HEK293 (cell line): Measurements from ENCODE around the gene SULT4A1.

Experiments used
- CTCF ChIA-PET: fragments of 350-600 bp; formaldehyde crosslinking; extraction: SDS; loops from one replicate; lab custom pipeline; 2021; ENCODE audit warnings: antibody characterized with exemption; lab: Yijun Ruan, JAX
- POLR2A ChIA-PET: fragments of 300-600 bp; formaldehyde crosslinking; extraction: SDS; loops from one replicate; lab custom pipeline; 2020; ENCODE audit warnings: antibody characterized with exemption, inconsistent platforms; lab: Yijun Ruan, JAX
- H3K27ac ChIP-seq: fragments of 200-500 bp; sonication (Bioruptor generic); 2 replicates; pipeline ENCODE4 v1.5.1; 2014; ENCODE audit warnings: low read depth, low read length, control low read depth, inconsistent platforms; ENCODE audit errors: extremely low read depth
- H3K36me3 ChIP-seq, 2 experiments: fragments of 200-500 bp in 1 of 2; sonication (Bioruptor generic) in 1 of 2; 1 replicate in 1 of 2; 2 replicates in 1 of 2; pipeline ENCODE4 v1.5.1; 2014 to 2017; ENCODE audit warnings: inconsistent platforms in 2 of 2, low read length in 2 of 2; ENCODE audit not compliant: control insufficient read depth in 2 of 2, insufficient read depth in 1 of 2
- H3K4me1 ChIP-seq: fragments of 200-500 bp; sonication (Bioruptor generic); 2 replicates; pipeline ENCODE4 v1.5.1; 2014; ENCODE audit warnings: mild to moderate bottlenecking, low read length, inconsistent platforms; ENCODE audit not compliant: control insufficient read depth, insufficient read depth
- H3K4me3 ChIP-seq: 2 replicates; pipeline ENCODE4 v1.5.1; 2011; ENCODE audit warnings: low read depth, mild to moderate bottlenecking, control low read depth, low read length, moderate library complexity
- H3K9me3 ChIP-seq: fragments of 200-500 bp; sonication (Bioruptor generic); 2 replicates; pipeline ENCODE4 v1.5.1; 2014; ENCODE audit warnings: low read depth, low read length, inconsistent platforms; ENCODE audit not compliant: control insufficient read depth, insufficient read depth
- FEZF1 ChIP-seq: fragments of 450-650 bp; formaldehyde crosslinking; IDR thresholded peaks from 2 replicates; pipeline ENCODE4 v1.5.1; 2016; ENCODE audit warnings: missing biosample characterization, missing genetic modification characterization
- GLI4 ChIP-seq: fragments of 450-650 bp; formaldehyde crosslinking; IDR thresholded peaks from 2 replicates; pipeline ENCODE4 v1.5.1; 2016; ENCODE audit warnings: missing biosample characterization, missing genetic modification characterization
- INSM2 ChIP-seq: fragments of 450-650 bp; formaldehyde crosslinking; IDR thresholded peaks from 2 replicates; pipeline ENCODE4 v1.5.1; 2016; ENCODE audit warnings: missing biosample characterization, missing genetic modification characterization
- KLF9 ChIP-seq: fragments of 450-650 bp; formaldehyde crosslinking; IDR thresholded peaks from 2 replicates; pipeline ENCODE4 v1.5.1; 2016; ENCODE audit warnings: missing biosample characterization, missing genetic modification characterization, low read depth
- ZIC2 ChIP-seq: fragments of 450-650 bp; formaldehyde crosslinking; IDR thresholded peaks from 2 replicates; pipeline ENCODE4 v1.5.1; 2016; ENCODE audit warnings: missing biosample characterization, missing genetic modification characterization
- ZNF10 ChIP-seq: fragments of 450-650 bp; formaldehyde crosslinking; IDR thresholded peaks from 2 replicates; pipeline ENCODE4 v1.5.1; 2017; ENCODE audit warnings: missing biosample characterization, missing genetic modification characterization
- ZNF266 ChIP-seq: fragments of 450-650 bp; formaldehyde crosslinking; IDR thresholded peaks from 2 replicates; pipeline ENCODE4 v1.5.1; 2016; ENCODE audit warnings: missing biosample characterization, missing genetic modification characterization, low read depth
- ZNF335 ChIP-seq: fragments of 450-650 bp; formaldehyde crosslinking; conservative IDR thresholded peaks from 2 replicates; pipeline ENCODE4 v1.5.1; 2016; ENCODE audit warnings: missing biosample characterization, missing genetic modification characterization
- ZNF391 ChIP-seq: fragments of 450-650 bp; formaldehyde crosslinking; IDR thresholded peaks from 2 replicates; pipeline ENCODE4 v1.5.1; 2016; ENCODE audit warnings: low read depth, missing biosample characterization, missing genetic modification characterization, borderline replicate concordance
- ZNF549 ChIP-seq: fragments of 450-650 bp; IDR thresholded peaks from 2 replicates; pipeline ENCODE4 v1.5.1; 2018; ENCODE audit warnings: missing biosample characterization, missing genetic modification characterization, mild to moderate bottlenecking, inconsistent platforms, moderate library complexity
- ZNF558 ChIP-seq: fragments of 450-650 bp; formaldehyde crosslinking; IDR thresholded peaks from 2 replicates; pipeline ENCODE4 v1.5.1; 2016; ENCODE audit warnings: missing biosample characterization, missing genetic modification characterization
- ZNF585B ChIP-seq: fragments of 450-650 bp; formaldehyde crosslinking; IDR thresholded peaks from 2 replicates; pipeline ENCODE4 v1.5.1; 2016; ENCODE audit warnings: missing biosample characterization, missing genetic modification characterization
- ZNF76 ChIP-seq: fragments of 450-650 bp; formaldehyde crosslinking; IDR thresholded peaks from 2 replicates; pipeline ENCODE4; 2016; ENCODE audit warnings: low read depth, missing biosample characterization, missing genetic modification characterization, borderline replicate concordance
- TF ChIP-seq, protein P1 (sequence below): fragments of 450-650 bp; formaldehyde crosslinking; IDR thresholded peaks from 2 replicates; pipeline ENCODE4 v1.5.1; 2016; ENCODE audit warnings: missing biosample characterization, missing genetic modification characterization
- TF ChIP-seq, protein P2 (sequence below): fragments of 450-650 bp; formaldehyde crosslinking; IDR thresholded peaks from 2 replicates; pipeline ENCODE4 v1.5.1; 2016; ENCODE audit warnings: missing biosample characterization, missing genetic modification characterization, borderline replicate concordance
- TF ChIP-seq, protein P3 (sequence below): fragments of 450-650 bp; formaldehyde crosslinking; IDR thresholded peaks from 2 replicates; pipeline ENCODE4 v1.5.1; 2016; ENCODE audit warnings: missing biosample characterization, missing genetic modification characterization
- TF ChIP-seq, protein P4 (sequence below): fragments of 450-650 bp; formaldehyde crosslinking; IDR thresholded peaks from 2 replicates; pipeline ENCODE4 v1.5.1; 2016; ENCODE audit warnings: missing biosample characterization, missing genetic modification characterization
- TF ChIP-seq, protein P5 (sequence below): fragments of 450-650 bp; formaldehyde crosslinking; IDR thresholded peaks from 2 replicates; pipeline ENCODE4 v1.5.1; 2016; ENCODE audit warnings: missing biosample characterization, missing genetic modification characterization, low read depth

The SULT4A1 gene

DNA sequence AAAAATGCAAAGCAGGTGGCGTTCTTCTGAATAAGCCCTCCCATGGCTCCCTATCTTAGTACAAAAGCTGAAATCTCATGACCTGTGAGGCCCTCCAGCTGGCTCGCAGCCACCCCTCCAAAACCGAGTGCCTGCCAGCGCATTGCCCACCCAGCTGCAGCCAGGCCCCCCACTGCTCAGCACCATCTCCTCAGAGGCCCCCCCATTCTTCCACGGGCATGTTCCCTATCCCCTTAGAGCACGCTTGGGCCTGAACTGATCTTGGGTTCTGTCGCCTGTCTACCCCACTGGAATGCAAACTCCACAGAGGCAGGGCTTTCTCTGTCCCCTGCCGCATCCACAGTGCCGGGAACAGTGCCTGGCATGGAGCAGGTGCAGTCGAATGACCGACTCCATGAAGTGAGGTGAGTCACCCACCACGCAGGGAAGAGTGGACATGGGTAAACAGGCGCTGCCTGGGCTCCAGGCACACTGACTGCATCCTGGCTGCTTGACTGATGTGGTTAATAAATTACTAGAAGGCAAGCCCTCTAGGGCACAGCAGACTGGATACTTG, 38.9 kb downstream of the SULT4A1 start:
- no peak overlapping the region for H3K4me3 ChIP-seq
- POLR2A ChIA-PET: no interaction called here
- no peak overlapping the region for H3K27ac ChIP-seq
- CTCF ChIA-PET: interaction anchor here (0.7 to 0.9 kb wide), 2 partner anchors 18 to 75 kb away, joined by 3 read pairs; no protein-coding TSS in a partner anchor
- no peak for TF ChIP-seq ZNF335 (tag by site-specific recombination)
- TF ChIP-seq ZIC2 (tag by site-specific recombination): peak; percentile 51
- TF ChIP-seq, all 188 proteins: peak for 1
- Histone ChIP-seq H3K9me3 (no peaks in the 10 kb centered on the region), H3K36me3 (peaks cover 0 to 22% of the 10 kb centered on the region in 2 experiments; a peak in 1 of 3 replicates), H3K4me1 (no peaks in the 10 kb centered on the region; the same call in 1 of the 2 replicates)

GRCh38 chr22:43821606-43822425, 40.5 kb downstream of the SULT4A1 start:
- no peak overlapping the region for H3K4me3 ChIP-seq
- POLR2A ChIA-PET: interaction anchor here (0.6 to 0.8 kb wide), 2 partner anchors 9 to 144 kb away, joined by 3 read pairs; partner anchors contain the start of gene EFCAB6
- H3K4me1 ChIP-seq: no peaks in the 10 kb centered on the region; the same call in 1 of the 2 replicates
- peaks cover 0 to 14% of the 10 kb centered on the region in 2 experiments; a peak in 1 of 3 replicates for H3K36me3 ChIP-seq
- H3K9me3 ChIP-seq: no peaks in the 10 kb centered on the region
- H3K27ac ChIP-seq: no peak overlapping the region
- CTCF ChIA-PET: no interaction called here
- TF ChIP-seq, protein P1, sequence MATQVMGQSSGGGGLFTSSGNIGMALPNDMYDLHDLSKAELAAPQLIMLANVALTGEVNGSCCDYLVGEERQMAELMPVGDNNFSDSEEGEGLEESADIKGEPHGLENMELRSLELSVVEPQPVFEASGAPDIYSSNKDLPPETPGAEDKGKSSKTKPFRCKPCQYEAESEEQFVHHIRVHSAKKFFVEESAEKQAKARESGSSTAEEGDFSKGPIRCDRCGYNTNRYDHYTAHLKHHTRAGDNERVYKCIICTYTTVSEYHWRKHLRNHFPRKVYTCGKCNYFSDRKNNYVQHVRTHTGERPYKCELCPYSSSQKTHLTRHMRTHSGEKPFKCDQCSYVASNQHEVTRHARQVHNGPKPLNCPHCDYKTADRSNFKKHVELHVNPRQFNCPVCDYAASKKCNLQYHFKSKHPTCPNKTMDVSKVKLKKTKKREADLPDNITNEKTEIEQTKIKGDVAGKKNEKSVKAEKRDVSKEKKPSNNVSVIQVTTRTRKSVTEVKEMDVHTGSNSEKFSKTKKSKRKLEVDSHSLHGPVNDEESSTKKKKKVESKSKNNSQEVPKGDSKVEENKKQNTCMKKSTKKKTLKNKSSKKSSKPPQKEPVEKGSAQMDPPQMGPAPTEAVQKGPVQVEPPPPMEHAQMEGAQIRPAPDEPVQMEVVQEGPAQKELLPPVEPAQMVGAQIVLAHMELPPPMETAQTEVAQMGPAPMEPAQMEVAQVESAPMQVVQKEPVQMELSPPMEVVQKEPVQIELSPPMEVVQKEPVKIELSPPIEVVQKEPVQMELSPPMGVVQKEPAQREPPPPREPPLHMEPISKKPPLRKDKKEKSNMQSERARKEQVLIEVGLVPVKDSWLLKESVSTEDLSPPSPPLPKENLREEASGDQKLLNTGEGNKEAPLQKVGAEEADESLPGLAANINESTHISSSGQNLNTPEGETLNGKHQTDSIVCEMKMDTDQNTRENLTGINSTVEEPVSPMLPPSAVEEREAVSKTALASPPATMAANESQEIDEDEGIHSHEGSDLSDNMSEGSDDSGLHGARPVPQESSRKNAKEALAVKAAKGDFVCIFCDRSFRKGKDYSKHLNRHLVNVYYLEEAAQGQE (tag by site-specific recombination): no peak
- TF ChIP-seq ZNF266 (tag by site-specific recombination) (no peak), ZNF558 (tag by site-specific recombination) (no peak), ZNF391 (tag by site-specific recombination) (no peak), KLF9 (tag by site-specific recombination) (no peak), ZNF549 (tag by site-specific recombination) (no peak), ZNF585B (no peak), ZNF76 (tag by site-specific recombination) (no peak), FEZF1 (tag by site-specific recombination) (no peak), ZNF10 (no peak), INSM2 (tag by site-specific recombination) (no peak), GLI4 (tag by site-specific recombination) (no peak)
- TF ChIP-seq, protein P2, sequence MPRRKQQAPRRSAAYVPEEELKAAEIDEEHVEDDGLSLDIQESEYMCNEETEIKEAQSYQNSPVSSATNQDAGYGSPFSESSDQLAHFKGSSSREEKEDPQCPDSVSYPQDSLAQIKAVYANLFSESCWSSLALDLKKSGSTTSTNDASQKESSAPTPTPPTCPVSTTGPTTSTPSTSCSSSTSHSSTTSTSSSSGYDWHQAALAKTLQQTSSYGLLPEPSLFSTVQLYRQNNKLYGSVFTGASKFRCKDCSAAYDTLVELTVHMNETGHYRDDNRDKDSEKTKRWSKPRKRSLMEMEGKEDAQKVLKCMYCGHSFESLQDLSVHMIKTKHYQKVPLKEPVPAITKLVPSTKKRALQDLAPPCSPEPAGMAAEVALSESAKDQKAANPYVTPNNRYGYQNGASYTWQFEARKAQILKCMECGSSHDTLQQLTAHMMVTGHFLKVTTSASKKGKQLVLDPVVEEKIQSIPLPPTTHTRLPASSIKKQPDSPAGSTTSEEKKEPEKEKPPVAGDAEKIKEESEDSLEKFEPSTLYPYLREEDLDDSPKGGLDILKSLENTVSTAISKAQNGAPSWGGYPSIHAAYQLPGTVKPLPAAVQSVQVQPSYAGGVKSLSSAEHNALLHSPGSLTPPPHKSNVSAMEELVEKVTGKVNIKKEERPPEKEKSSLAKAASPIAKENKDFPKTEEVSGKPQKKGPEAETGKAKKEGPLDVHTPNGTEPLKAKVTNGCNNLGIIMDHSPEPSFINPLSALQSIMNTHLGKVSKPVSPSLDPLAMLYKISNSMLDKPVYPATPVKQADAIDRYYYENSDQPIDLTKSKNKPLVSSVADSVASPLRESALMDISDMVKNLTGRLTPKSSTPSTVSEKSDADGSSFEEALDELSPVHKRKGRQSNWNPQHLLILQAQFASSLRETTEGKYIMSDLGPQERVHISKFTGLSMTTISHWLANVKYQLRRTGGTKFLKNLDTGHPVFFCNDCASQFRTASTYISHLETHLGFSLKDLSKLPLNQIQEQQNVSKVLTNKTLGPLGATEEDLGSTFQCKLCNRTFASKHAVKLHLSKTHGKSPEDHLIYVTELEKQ (tag by site-specific recombination): no peak
- TF ChIP-seq, protein P3, sequence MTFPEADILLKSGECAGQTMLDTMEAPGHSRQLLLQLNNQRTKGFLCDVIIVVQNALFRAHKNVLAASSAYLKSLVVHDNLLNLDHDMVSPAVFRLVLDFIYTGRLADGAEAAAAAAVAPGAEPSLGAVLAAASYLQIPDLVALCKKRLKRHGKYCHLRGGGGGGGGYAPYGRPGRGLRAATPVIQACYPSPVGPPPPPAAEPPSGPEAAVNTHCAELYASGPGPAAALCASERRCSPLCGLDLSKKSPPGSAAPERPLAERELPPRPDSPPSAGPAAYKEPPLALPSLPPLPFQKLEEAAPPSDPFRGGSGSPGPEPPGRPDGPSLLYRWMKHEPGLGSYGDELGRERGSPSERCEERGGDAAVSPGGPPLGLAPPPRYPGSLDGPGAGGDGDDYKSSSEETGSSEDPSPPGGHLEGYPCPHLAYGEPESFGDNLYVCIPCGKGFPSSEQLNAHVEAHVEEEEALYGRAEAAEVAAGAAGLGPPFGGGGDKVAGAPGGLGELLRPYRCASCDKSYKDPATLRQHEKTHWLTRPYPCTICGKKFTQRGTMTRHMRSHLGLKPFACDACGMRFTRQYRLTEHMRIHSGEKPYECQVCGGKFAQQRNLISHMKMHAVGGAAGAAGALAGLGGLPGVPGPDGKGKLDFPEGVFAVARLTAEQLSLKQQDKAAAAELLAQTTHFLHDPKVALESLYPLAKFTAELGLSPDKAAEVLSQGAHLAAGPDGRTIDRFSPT (tag by site-specific recombination): no peak
- TF ChIP-seq, protein P4, sequence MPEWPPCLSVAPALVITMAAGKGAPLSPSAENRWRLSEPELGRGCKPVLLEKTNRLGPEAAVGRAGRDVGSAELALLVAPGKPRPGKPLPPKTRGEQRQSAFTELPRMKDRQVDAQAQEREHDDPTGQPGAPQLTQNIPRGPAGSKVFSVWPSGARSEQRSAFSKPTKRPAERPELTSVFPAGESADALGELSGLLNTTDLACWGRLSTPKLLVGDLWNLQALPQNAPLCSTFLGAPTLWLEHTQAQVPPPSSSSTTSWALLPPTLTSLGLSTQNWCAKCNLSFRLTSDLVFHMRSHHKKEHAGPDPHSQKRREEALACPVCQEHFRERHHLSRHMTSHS: no peak
- TF ChIP-seq, protein P5, sequence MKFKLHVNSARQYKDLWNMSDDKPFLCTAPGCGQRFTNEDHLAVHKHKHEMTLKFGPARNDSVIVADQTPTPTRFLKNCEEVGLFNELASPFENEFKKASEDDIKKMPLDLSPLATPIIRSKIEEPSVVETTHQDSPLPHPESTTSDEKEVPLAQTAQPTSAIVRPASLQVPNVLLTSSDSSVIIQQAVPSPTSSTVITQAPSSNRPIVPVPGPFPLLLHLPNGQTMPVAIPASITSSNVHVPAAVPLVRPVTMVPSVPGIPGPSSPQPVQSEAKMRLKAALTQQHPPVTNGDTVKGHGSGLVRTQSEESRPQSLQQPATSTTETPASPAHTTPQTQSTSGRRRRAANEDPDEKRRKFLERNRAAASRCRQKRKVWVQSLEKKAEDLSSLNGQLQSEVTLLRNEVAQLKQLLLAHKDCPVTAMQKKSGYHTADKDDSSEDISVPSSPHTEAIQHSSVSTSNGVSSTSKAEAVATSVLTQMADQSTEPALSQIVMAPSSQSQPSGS: no peak
